Colonic mucosa (tissue), 4 donors: ENCODE measurements around the gene NKAIN1. TPM values are rescaled to one million over a fixed set of nuclear protein-coding genes. Genes with fewer than 3 reads are reported as not detected.

Experiments
- DNase-seq: peaks from one replicate; pipeline ENCODE4 v3.0.0-alpha.2; 2020
- H3K27ac ChIP-seq: fragments of 200-600 bp; one replicate; pipeline ENCODE4 v1.8.0; 2021
- H3K27me3 ChIP-seq: fragments of 200-600 bp; one replicate; pipeline ENCODE4 v1.8.0; 2021
- H3K36me3 ChIP-seq: fragments of 200-600 bp; one replicate; pipeline ENCODE4 v1.8.0; 2021
- H3K4me1 ChIP-seq: fragments of 200-600 bp; one replicate; pipeline ENCODE4 v1.8.0; 2021; ENCODE audit warnings: mild to moderate bottlenecking
- H3K4me3 ChIP-seq: fragments of 200-600 bp; one replicate; pipeline ENCODE4 v1.8.0; 2021
- H3K9ac ChIP-seq, 2 donors: one replicate each; pipeline ENCODE4 v1.7.0; 2013; ENCODE audit warnings: control low read depth in 2 of 2, low read depth in 2 of 2, low read length in 2 of 2
- H3K9me3 ChIP-seq: fragments of 200-600 bp; one replicate; pipeline ENCODE4 v1.8.0; 2021
- intact Hi-C: fragments of 100-400 bp; cut with DNase I; formaldehyde crosslinking; loops from one replicate; pipeline ENCODE4 v1.14.1; 2022
- total RNA-seq, 2 donors: library from RNA; stranded (reverse); fragmentation: NEBNext Ultra II Directional in 1 of 2; extraction: Animal tissue kit (Norgen Biotek cat#: 25700) in 1 of 2; gene quantifications; one replicate each; pipeline ENCODE4 v1.2.1, GENCODE V29; 2021
- TF ChIP-seq, protein P1 (sequence below): fragments of 200-600 bp; IDR thresholded peaks from one replicate; pipeline ENCODE4 v1.8.0; 2022; ENCODE audit warnings: antibody characterized with exemption, mild to moderate bottlenecking
- donor health status: healthy.
- donor health status: DM: no; HTN: no; CAD: no.
- donor health status: DM: no; HTN: no; CAD: no.

NKAIN1 gene
- total RNA-seq, 2 donors from 2014 or later = 0.20 TPM; not detected in 1

GRCh38 chr1:31234123-31234708 is 5.5 kb downstream of the NKAIN1 start:
- no peak overlapping the region for H3K27ac ChIP-seq
- no peaks in the 10 kb centered on the region for H3K4me1 ChIP-seq
- no peak for DNase-seq
- H3K9ac ChIP-seq = no peak overlapping the region
- H3K9me3 ChIP-seq = no peaks in the 10 kb centered on the region
- intact Hi-C loops = no loop called here
- H3K4me3 ChIP-seq = no peak overlapping the region
- peaks cover 12% of the 10 kb centered on the region for H3K27me3 ChIP-seq
- H3K36me3 ChIP-seq = no peaks in the 10 kb centered on the region
- TF ChIP-seq, protein P1, sequence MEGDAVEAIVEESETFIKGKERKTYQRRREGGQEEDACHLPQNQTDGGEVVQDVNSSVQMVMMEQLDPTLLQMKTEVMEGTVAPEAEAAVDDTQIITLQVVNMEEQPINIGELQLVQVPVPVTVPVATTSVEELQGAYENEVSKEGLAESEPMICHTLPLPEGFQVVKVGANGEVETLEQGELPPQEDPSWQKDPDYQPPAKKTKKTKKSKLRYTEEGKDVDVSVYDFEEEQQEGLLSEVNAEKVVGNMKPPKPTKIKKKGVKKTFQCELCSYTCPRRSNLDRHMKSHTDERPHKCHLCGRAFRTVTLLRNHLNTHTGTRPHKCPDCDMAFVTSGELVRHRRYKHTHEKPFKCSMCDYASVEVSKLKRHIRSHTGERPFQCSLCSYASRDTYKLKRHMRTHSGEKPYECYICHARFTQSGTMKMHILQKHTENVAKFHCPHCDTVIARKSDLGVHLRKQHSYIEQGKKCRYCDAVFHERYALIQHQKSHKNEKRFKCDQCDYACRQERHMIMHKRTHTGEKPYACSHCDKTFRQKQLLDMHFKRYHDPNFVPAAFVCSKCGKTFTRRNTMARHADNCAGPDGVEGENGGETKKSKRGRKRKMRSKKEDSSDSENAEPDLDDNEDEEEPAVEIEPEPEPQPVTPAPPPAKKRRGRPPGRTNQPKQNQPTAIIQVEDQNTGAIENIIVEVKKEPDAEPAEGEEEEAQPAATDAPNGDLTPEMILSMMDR = no peak

DNA sequence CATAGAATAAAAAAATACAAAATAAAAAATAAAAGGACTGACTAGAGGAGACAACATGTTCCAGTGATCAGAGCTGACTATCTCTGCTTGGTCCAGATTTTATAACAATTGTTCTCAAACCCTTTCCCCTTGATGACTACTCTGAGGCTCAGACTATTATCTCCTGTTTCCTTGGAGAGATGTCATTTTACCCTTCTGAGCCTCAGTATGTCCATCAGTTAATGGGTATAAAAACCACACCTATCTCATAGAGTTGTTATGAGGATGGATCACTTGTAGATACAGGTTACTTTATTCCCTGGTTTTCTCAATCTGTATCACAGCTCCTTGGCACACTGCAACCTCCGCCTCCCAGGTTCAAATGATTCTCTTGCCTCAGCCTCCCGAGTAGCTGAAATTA is 7.0 kb downstream of the NKAIN1 start:
- Histone ChIP-seq H3K4me3 (no peak overlapping the region), H3K27ac (no peak overlapping the region), H3K36me3 (no peaks in the 10 kb centered on the region), H3K4me1 (no peaks in the 10 kb centered on the region), H3K9ac (no peak overlapping the region), H3K27me3 (no peaks in the 10 kb centered on the region), H3K9me3 (no peaks in the 10 kb centered on the region)
- TF ChIP-seq, protein P1 = no peak
- intact Hi-C loops = no loop called here
- DNase-seq = no peak

DNA sequence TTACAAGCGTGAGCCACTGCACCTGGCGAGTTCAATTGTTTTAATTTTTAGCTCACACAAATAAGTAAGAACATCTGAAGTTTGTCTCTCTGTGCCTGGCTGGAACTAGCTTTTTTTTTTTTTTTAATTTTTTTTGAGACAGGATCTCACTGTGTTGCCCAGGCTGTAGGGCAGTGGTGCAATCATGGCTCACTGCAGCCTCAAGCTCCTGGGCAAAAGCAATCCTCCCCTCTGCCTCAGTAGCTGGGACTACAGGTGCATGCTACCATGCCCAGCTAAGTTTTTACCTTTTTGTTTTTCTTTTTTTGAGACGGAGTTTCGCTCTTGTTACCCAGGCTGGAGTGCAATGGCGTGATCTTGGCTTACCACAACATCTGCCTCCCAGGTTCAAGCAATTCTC is 7.9 kb downstream of the NKAIN1 start:
- TF ChIP-seq, protein P1 = no peak
- Histone ChIP-seq H3K4me1 (no peaks in the 10 kb centered on the region), H3K4me3 (no peak overlapping the region), H3K9ac (no peak overlapping the region), H3K27me3 (no peaks in the 10 kb centered on the region), H3K36me3 (no peaks in the 10 kb centered on the region), H3K27ac (no peak overlapping the region), H3K9me3 (no peaks in the 10 kb centered on the region)
- intact Hi-C loops = no loop called here
- no peak for DNase-seq

DNA sequence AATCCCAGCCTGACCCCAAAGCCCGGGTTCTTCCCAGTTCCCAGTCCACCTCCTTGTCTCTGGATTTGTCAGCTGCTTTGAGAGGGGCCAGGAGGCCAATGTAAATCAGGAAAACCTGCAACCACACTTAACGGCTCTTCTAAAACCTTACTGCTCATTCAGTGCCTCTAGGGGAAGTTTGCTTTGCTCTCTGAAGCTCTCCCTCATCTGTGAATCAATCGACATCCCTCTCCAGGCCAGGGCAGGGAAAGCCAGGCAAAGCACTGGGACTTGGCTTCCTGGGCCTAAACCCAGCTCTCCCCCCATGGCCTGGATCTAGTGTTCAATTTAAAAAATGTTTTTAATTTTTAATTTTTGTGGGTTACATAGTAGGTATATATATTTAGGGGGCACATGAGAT is 9.3 kb downstream of the NKAIN1 start:
- Histone ChIP-seq H3K4me1 (no peaks in the 10 kb centered on the region), H3K27me3 (no peaks in the 10 kb centered on the region), H3K27ac (no peak overlapping the region), H3K4me3 (no peak overlapping the region), H3K9ac (no peak overlapping the region), H3K36me3 (no peaks in the 10 kb centered on the region), H3K9me3 (no peaks in the 10 kb centered on the region)
- DNase-seq = no peak
- TF ChIP-seq, protein P1 = no peak
- intact Hi-C loops = no loop called here

DNA sequence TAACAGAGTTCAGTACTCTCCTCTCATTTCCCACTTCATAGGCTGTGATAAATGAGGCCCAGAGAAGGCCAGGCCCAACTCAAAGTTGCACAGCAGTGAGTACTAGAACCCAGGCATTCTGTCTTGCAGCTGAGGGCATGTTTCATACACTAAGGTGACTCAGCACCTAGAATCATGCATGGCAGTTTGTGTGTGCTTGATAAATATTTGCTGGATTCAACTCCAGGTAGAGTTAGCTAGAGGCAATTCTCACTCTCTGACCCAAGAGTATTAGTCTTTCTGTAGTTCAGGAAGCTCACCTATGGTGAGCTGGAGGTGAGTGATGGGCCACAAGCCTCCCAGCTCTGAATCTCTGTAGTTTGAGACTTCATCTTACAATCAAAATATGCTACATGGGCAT is 10.7 kb downstream of the NKAIN1 start:
- no peak overlapping the region for H3K9ac ChIP-seq
- intact Hi-C loops = no loop called here
- no peak for DNase-seq
- H3K4me1 ChIP-seq = peaks cover 4% of the 10 kb centered on the region
- no peaks in the 10 kb centered on the region for H3K36me3 ChIP-seq
- H3K4me3 ChIP-seq = no peak overlapping the region
- TF ChIP-seq, protein P1 = no peak
- H3K9me3 ChIP-seq = no peaks in the 10 kb centered on the region
- H3K27me3 ChIP-seq = no peaks in the 10 kb centered on the region
- H3K27ac ChIP-seq = no peak overlapping the region
